Mesenchymal stem cell (in vitro differentiated cells and primary cell): Measurements from ENCODE around the gene INPP5D.

Source experiments
- DNase-seq: peaks from one replicate; pipeline ENCODE4 v3.0.0-alpha.2; 2013
- H2AFZ ChIP-seq: one replicate; pipeline ENCODE4 v1.6.1; 2013; ENCODE audit warnings: low read depth, mild to moderate bottlenecking, control low read depth, inconsistent platforms, low read length, moderate library complexity
- H2AK5ac ChIP-seq: 2 replicates; pipeline ENCODE4 v1.6.1; 2013; ENCODE audit warnings: low read length, moderate library complexity, mild to moderate bottlenecking, inconsistent platforms; ENCODE audit not compliant: severe bottlenecking
- H2BK120ac ChIP-seq: one replicate; pipeline ENCODE4 v1.6.1; 2013; ENCODE audit warnings: low read depth, mild to moderate bottlenecking, inconsistent platforms, low read length, moderate library complexity
- H2BK12ac ChIP-seq, 2 experiments: one replicate each; pipeline ENCODE4 v1.6.1; 2013; ENCODE audit warnings: inconsistent platforms in 2 of 2, low read length in 2 of 2, mild to moderate bottlenecking in 2 of 2, moderate library complexity in 2 of 2, control low read depth in 1 of 2
- H2BK15ac ChIP-seq: one replicate; pipeline ENCODE4 v1.6.1; 2013; ENCODE audit warnings: mild to moderate bottlenecking, low read depth, inconsistent platforms; ENCODE audit not compliant: poor library complexity, severe bottlenecking
- H2BK5ac ChIP-seq: 2 replicates; pipeline ENCODE4 v1.6.1; 2013; ENCODE audit warnings: low read depth, mild to moderate bottlenecking, low read length, control low read depth, inconsistent platforms; ENCODE audit not compliant: poor library complexity, severe bottlenecking
- H3K14ac ChIP-seq, 2 experiments: one replicate each; pipeline ENCODE4 v1.6.1; 2013; ENCODE audit warnings: inconsistent platforms in 2 of 2, low read length in 2 of 2, control low read depth in 1 of 2, mild to moderate bottlenecking in 1 of 2, moderate library complexity in 1 of 2
- H3K18ac ChIP-seq, 2 experiments: one replicate each; pipeline ENCODE4 v1.6.1; 2013; ENCODE audit warnings: inconsistent platforms in 2 of 2, low read length in 2 of 2, control low read depth in 1 of 2, low read depth in 1 of 2, mild to moderate bottlenecking in 1 of 2
- H3K23ac ChIP-seq, 2 experiments: one replicate each; pipeline ENCODE4 v1.6.1; 2013; ENCODE audit warnings: inconsistent platforms in 2 of 2, low read length in 2 of 2, mild to moderate bottlenecking in 2 of 2, moderate library complexity in 2 of 2, control low read depth in 1 of 2
- H3K27ac ChIP-seq: 2 replicates; pipeline ENCODE4 v1.5.1; 2013; ENCODE audit warnings: mild to moderate bottlenecking, moderate library complexity, low read length, control low read depth, inconsistent platforms; ENCODE audit not compliant: poor library complexity, severe bottlenecking
- H3K27me3 ChIP-seq, 2 experiments: 2 replicates each; pipeline versions ENCODE4 v1.6.1 to v1.7.0; 2013; ENCODE audit warnings: low read length in 2 of 2, mild to moderate bottlenecking in 2 of 2, moderate library complexity in 2 of 2, control low read depth in 1 of 2, inconsistent platforms in 1 of 2; ENCODE audit not compliant: control insufficient read depth in 1 of 2, insufficient read depth in 1 of 2
- H3K36me3 ChIP-seq, 2 experiments: 2 replicates each; pipeline versions ENCODE4 v1.6.1 to v1.7.0; 2013; ENCODE audit warnings: low read length in 2 of 2, control low read depth in 1 of 2, inconsistent platforms in 1 of 2, low read depth in 1 of 2, mild to moderate bottlenecking in 1 of 2; ENCODE audit not compliant: insufficient read depth in 2 of 2, control insufficient read depth in 1 of 2
- H3K4ac ChIP-seq, 2 experiments: one replicate each; pipeline ENCODE4 v1.6.1; 2013; ENCODE audit warnings: inconsistent platforms in 2 of 2, low read length in 2 of 2, mild to moderate bottlenecking in 2 of 2, moderate library complexity in 2 of 2, control low read depth in 1 of 2, low read depth in 1 of 2
- H3K4me1 ChIP-seq: 2 replicates; pipeline ENCODE4 v1.6.1; 2013; ENCODE audit warnings: low read depth, low read length, control low read depth; ENCODE audit not compliant: control insufficient read depth, insufficient read depth
- H3K4me2 ChIP-seq: 2 replicates; pipeline ENCODE4 v1.6.1; 2013; ENCODE audit warnings: low read length, mild to moderate bottlenecking, inconsistent platforms; ENCODE audit not compliant: poor library complexity, severe bottlenecking
- H3K4me3 ChIP-seq, 2 experiments: 2 replicates each; pipeline versions ENCODE4 v1.5.1 to v1.7.0; 2013; ENCODE audit warnings: low read length in 2 of 2, mild to moderate bottlenecking in 2 of 2, control low read depth in 1 of 2, low read depth in 1 of 2; ENCODE audit not compliant: insufficient read depth in 1 of 2
- H3K79me1 ChIP-seq: replicated peaks from 2 replicates; pipeline ENCODE4 v1.6.1; 2013; ENCODE audit warnings: mild to moderate bottlenecking, control low read depth, low read length, inconsistent platforms; ENCODE audit not compliant: poor library complexity, severe bottlenecking
- H3K9ac ChIP-seq: 2 replicates; pipeline ENCODE4 v1.7.0; 2013; ENCODE audit warnings: mild to moderate bottlenecking, low read length, moderate library complexity
- H3K9me3 ChIP-seq: 2 replicates; pipeline ENCODE4 v1.7.0; 2013; ENCODE audit warnings: mild to moderate bottlenecking, low read length; ENCODE audit not compliant: control insufficient read depth
- H4K8ac ChIP-seq: one replicate; pipeline ENCODE4 v1.6.1; 2013; ENCODE audit warnings: inconsistent platforms, mild to moderate bottlenecking, low read length, moderate library complexity
- H4K91ac ChIP-seq: one replicate; pipeline ENCODE4 v1.6.1; 2013; ENCODE audit warnings: mild to moderate bottlenecking, low read length, inconsistent platforms
- WGBS: methylation state at CpG from one replicate; pipeline ENCODE4 v1.1.7; 2013; ENCODE audit warnings: mixed read lengths; 5-methylcytosine and 5-hydroxymethylcytosine counted together

INPP5D gene

GRCh38 chr2:233114421-233114861 is 54.3 kb downstream of the INPP5D start:
- H3K4ac ChIP-seq = no peak overlapping the region
- no peak overlapping the region for H3K27ac ChIP-seq
- H3K27me3 ChIP-seq = peaks cover 15 to 46% of the 10 kb centered on the region in 2 experiments
- no peaks in the 10 kb centered on the region for H3K36me3 ChIP-seq
- H3K4me2 ChIP-seq = no peak overlapping the region
- H3K4me1 ChIP-seq = no peaks in the 10 kb centered on the region
- H2BK120ac ChIP-seq = no peak overlapping the region
- no peak overlapping the region for H2AK5ac ChIP-seq
- H3K23ac ChIP-seq = no peak overlapping the region
- no peak overlapping the region for H2BK12ac ChIP-seq
- H2AFZ ChIP-seq = no peak overlapping the region
- H2BK5ac ChIP-seq = no peak overlapping the region
- H3K4me3 ChIP-seq = no peak overlapping the region
- no peaks in the 10 kb centered on the region for H3K9me3 ChIP-seq
- WGBS = 71% methylated on average over 7 of the region's 11 CpGs
- no peak overlapping the region for H3K14ac ChIP-seq
- no peak overlapping the region for H3K18ac ChIP-seq
- H3K9ac ChIP-seq = no peak overlapping the region
- no peak overlapping the region for H4K8ac ChIP-seq
- no peak overlapping the region for H4K91ac ChIP-seq
- no peak overlapping the region for H2BK15ac ChIP-seq
- H3K79me1 ChIP-seq = no peaks in the 10 kb centered on the region
- DNase-seq = no peak

GRCh38 chr2:233115121-233115520 is 55.0 kb downstream of the INPP5D start:
- Histone ChIP-seq H3K9me3 (no peaks in the 10 kb centered on the region), H2BK120ac (no peak overlapping the region), H2BK15ac (no peak overlapping the region), H3K27ac (no peak overlapping the region), H2AK5ac (no peak overlapping the region), H2BK5ac (no peak overlapping the region), H3K4me2 (no peak overlapping the region), H3K4me3 (no peak overlapping the region), H3K23ac (no peak overlapping the region), H3K79me1 (no peaks in the 10 kb centered on the region), H2AFZ (no peak overlapping the region), H2BK12ac (no peak overlapping the region), H3K36me3 (no peaks in the 10 kb centered on the region), H3K4ac (no peak overlapping the region), H4K8ac (no peak overlapping the region), H3K27me3 (peaks cover 19 to 50% of the 10 kb centered on the region in 2 experiments), H4K91ac (no peak overlapping the region), H3K4me1 (no peaks in the 10 kb centered on the region), H3K9ac (no peak overlapping the region), H3K18ac (no peak overlapping the region), H3K14ac (no peak overlapping the region)
- WGBS = 78% methylated on average over 7 of the region's 7 CpGs
- DNase-seq = no peak

- Histone ChIP-seq H3K9ac (no peak overlapping the region), H4K8ac (no peak overlapping the region), H2AFZ (no peak overlapping the region), H3K4ac (no peak overlapping the region), H3K36me3 (no peaks in the 10 kb centered on the region), H3K14ac (no peak overlapping the region), H3K18ac (no peak overlapping the region), H2BK120ac (no peak overlapping the region), H3K4me2 (no peak overlapping the region), H3K9me3 (no peaks in the 10 kb centered on the region), H3K79me1 (no peaks in the 10 kb centered on the region), H2BK15ac (no peak overlapping the region), H3K23ac (no peak overlapping the region), H4K91ac (no peak overlapping the region), H2BK5ac (no peak overlapping the region), H2BK12ac (no peak overlapping the region), H3K4me3 (no peak overlapping the region), H3K27me3 (peaks cover 19 to 50% of the 10 kb centered on the region in 2 experiments), H2AK5ac (no peak overlapping the region), H3K4me1 (no peaks in the 10 kb centered on the region), H3K27ac (no peak overlapping the region)
- DNase-seq = no peak
- 57% methylated on average over 2 of the region's 2 CpGs for WGBS
Measured at GRCh38 chr2:233115741-233116140, 55.6 kb downstream of the INPP5D start.

GRCh38 chr2:233116946-233117345 is 56.8 kb downstream of the INPP5D start:
- Histone ChIP-seq H3K27me3 (peaks cover 21 to 48% of the 10 kb centered on the region in 2 experiments), H2AK5ac (no peak overlapping the region), H3K4me3 (no peak overlapping the region), H3K27ac (no peak overlapping the region), H4K8ac (no peak overlapping the region), H3K9me3 (no peaks in the 10 kb centered on the region), H2AFZ (no peak overlapping the region), H2BK120ac (no peak overlapping the region), H2BK12ac (no peak overlapping the region), H3K9ac (no peak overlapping the region), H3K4me1 (no peaks in the 10 kb centered on the region), H3K36me3 (no peaks in the 10 kb centered on the region), H3K4me2 (no peak overlapping the region), H3K4ac (no peak overlapping the region), H4K91ac (no peak overlapping the region), H3K23ac (no peak overlapping the region), H2BK15ac (no peak overlapping the region), H3K14ac (no peak overlapping the region), H3K18ac (no peak overlapping the region), H3K79me1 (no peaks in the 10 kb centered on the region), H2BK5ac (no peak overlapping the region)
- WGBS = 88% methylated on average over 18 of the region's 18 CpGs
- DNase-seq = no peak
